GM15510 (cell line): Measurements from ENCODE around the gene PRR36.

Experiments used
- POLR2A ChIP-seq: IDR thresholded peaks from 3 replicates; pipeline ENCODE4 v1.6.1; 2011; ENCODE audit warnings: borderline replicate concordance; ENCODE audit not compliant: insufficient read length; ENCODE audit errors: extremely low read depth

PRR36 gene

DNA sequence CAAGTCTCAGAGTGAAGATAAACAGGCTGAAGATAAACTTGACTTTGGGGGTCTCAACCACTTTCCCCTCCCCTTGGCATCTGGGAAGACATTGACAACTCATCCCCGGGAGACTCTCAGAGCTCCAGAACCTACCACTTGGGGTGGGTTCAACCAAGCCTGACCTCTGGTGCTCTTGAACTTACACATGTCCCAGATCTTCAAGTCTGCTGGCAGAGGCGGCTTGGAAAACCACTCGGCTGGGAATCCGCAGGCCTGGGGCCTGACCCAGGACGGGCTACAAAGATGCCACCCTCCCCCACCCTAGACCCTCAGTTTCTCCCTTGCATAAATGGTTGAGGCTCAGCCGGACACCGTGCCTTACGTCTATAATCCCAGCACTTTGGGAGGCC is 14.6 kb upstream of the PRR36 start:
- no peak for TF ChIP-seq POLR2A

DNA sequence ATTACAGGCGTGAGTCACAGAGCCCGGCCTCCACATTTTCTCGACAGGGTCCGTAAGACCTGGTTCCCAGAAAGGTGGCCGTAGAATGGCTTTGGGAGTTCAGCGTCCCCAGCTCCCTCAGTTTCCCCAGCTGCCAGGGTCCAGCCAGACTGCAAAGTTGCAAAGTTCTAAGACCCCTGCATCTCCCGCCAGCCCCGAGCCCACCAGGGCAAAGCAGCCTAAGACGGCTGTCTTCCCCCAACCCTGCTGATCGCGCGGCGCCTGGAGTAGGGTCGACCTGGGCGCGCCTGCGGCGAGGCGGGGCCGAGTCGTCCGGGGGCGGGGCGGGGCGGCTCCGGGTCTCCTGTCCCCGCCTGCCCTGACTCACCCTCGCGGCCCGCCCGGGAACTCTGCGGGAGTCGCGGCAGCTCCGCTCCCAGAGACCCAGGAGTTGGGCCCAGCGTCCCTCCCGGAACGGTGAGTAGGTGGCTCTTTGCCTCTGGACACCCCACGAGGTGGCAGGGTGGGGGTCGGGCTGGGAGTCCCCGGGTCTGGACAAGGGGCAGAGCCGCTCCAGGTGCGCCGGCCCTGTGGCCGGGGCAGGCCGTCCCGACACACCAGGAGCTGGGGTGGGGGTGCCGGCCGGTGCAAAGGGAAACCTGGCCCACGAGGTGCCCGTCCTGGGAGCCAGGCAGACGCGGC is 14.1 kb upstream of the PRR36 start, which contains the start of gene LRRC8E:
Gene LRRC8E, plus strand, starts transcription at position 366 of the 681 bp plus-strand sequence. CDS start 7,094 bp downstream, outside the sequence.
- TF ChIP-seq POLR2A: no peak

DNA sequence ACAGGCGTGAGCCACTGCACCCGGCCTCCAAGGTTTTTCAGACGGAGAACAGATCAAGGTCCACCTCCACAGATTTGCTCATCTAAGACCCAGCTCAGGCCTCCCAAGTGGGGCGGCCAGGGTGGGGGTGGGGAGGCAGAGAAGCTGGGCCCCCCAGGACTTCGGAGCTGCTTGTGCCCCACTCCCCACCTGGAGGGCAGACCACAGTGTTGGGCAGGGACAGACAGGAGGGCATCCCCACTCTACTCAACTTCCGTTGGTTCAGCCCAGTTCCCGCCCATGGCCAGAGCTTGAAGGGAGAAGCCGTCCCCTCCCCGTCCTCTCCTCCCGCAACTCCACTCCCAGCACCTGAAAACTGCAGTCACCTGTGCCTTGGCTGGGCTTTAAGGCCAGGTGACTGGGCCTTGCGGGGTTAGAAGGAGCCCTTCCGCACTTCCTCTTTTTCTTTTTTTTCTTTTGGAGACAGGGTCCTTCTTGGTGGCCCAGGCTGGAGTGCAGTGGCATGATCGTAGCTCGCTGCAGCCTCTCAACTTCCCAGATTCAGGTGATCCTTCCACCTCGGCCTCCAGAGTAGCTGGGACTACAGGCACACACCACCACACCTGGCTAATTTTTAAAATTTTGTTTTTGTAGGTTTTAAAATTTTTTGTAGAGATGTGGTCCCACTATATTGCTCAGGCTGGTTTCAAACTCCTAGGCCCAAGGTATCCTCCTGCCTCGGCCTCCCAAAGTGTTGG is 13.4 kb upstream of the PRR36 start:
- TF ChIP-seq POLR2A: no peak

DNA sequence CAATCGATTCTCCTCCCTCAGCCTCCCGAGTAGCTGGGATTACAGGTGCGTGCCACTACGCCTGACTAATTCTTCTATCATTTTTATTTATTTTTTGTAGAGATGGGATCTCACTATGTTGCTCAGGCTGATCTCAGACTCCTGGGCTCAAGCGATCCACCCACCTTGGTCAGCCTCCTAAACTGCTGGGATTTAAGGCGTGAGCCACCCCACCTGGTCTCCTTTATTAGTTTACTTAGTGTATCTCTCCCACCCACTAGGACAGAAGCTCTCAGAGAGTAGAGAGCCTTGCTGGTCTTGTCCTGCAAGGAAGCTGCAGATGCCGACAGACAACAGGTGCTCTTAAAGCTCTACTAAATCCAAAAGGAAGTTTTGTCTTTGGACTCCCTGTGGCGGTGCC is 11.6 kb upstream of the PRR36 start:
- TF ChIP-seq POLR2A: no peak

DNA sequence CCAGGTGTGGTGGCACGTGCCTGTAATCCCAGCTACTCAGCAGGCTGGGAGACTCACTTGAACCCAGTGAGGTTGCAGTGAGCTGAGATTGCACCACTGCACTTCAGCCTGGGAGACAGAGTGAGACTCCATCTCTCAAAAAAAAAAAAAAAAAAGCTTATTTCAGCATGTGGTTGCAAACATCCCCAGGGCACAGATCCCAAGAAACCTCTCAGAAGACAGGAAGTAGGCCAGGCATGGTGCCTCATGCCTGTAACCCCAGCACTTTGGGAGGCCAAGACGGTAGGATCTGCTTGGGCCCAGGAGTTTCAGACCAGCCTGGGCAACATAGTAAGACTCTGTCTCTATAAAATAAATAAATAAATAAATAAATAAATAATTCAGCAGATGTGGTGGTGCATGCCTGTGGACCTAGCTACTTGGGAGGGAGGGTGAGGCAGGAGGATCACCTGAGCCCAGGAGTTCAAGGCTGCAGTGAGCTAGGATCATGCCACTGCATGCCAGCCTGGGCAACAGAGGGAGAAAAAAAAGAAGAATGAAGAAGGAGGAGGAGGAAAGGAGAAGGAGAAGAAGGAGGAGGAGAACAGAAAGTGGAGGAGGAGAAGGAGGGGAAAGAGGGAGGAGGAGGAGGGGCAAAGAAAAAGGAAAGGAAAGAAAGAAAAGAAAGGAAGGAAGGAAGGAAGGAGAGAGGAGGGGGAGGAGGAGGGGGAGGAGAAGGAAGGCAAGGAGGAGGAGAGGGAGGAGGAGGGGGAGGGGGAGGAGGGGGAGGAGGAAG is 9.8 kb upstream of the PRR36 start:
- TF ChIP-seq POLR2A: no peak

DNA sequence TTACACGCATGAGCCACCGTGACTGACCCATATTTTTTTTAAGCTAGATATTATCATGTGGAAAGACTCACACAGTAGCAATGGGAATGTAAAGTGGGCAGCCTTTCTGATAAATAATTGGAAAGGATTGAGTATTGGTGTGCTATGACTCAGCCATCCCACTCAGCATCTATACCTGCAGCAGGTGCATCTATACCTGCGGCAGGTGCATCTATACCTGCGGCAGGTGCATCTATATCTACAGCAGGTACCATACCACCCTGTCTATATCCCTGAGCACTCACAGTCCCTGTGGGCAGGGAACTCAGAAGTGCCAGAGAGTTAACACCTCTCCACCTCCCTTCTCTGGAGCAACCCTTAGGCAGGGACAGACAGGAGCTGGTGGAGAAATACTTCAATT is 8.9 kb upstream of the PRR36 start:
- TF ChIP-seq POLR2A: no peak

DNA sequence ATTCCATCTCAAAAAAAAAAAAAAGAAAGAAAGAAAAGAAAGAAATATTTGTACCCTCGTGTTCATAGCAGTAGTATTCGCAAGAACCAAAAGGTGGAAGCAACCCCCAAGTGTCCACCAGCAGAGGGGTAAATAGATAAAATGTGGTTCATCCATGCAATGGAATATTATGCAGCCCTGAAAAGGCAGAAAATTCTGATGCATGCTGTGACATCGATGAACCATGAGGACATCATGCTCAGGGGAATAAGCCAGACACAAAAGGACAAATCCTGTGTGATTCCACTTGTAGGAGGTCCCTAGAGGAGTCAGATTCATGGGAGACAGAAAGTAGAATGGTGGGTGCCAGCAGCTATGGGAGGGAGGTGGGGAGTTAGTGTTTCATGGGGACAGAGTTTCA is 7.7 kb upstream of the PRR36 start:
- no peak for TF ChIP-seq POLR2A

DNA sequence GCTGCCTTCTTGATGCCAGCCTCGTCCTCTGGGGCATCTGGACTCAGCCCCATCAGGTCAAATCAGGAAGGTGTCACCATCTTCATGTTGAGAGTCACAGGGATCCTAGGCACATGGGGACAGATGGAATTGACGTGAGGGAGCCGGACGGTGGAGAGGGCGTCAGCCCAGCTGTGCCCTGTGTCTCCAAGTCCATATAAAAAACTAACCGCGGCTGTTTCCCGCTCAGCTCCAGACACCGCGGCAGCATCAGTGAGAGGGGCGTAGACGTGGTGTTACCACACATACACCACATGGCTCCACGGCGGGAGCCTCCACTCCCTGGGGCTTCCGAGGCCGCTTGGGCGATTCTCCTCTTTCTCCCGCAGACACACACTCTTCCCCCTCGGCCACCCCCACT is 5.6 kb upstream of the PRR36 start:
- TF ChIP-seq POLR2A: no peak

DNA sequence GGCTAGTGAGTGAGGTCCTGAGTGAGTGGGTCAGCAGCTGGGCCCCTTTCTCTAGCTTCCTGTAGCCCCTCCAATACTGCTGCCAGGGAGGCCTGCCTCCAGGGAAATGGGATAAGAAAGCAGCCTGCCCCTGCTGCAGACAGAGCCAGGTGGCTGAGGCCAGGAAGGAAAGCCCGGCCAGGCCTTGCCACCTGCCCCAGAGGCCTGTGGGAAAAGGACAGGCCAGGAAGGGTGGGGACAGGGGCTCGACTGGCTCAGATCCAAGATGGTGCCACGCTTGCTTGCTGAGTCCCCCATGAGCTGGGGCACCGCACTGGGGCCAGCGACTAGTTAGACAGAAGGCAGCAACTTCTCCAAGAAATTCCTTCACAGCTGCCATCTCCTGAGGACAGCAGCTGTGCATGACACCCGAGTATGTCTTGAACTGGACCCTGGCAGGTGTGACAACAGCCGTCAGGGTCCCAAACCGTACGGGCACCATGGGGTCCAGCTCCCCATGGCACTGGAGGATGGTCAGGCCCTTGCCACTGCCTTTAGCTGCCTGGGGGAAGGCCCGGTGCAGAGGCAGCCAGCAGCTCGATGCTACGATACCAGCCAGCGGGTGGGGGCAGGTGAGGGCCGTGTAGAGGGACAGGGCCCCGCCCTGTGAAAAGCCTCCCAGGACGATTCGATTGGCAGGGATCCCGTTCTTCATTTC is 5.1 kb upstream of the PRR36 start:
- TF ChIP-seq POLR2A: no peak

DNA sequence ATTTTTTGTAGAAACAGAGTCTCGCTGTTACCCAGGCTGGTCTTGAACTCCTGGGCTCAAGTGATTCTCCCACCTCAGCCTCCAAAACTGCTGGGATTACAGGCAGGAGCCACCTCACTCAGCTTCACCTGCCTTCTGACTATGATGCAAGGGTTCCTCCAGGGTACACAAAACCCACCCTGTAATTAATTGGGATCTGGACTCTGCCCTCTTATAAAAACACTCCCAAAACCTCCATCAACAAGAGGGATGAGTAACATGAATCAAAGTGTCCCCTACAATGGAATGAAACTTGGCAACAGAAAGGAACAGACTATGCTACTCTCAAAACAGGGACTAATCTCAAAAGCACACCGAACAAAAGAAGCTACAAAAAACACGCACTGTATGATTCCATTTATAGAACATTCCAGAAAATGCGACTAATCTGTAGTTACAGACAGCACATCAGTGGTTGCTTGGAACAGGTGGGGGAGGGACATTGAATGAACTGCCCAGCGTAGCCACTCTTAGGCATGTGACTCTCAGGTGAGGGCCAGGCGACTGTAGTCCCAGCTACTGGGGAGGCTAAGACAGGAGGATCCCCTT is 3.2 kb upstream of the PRR36 start:
- no peak for TF ChIP-seq POLR2A

DNA sequence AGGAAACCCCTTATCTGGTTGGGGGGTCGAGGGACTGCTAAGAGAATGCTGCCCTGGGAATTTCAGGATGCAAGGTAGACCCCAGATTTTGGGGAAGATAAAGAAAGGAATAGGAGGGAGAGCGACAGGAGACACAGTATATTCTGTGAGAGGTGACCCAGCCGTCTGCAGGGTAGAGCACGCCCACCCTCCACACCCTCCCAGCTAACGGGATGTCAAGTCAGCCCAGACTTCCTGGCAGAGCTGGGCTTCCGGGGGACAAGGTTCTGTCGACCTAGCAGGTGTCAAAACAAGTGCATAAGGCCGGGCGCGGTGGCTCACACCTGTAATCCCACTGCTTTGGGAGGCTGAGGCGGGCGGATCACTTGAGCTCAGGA is 695 bp upstream of the PRR36 start:
- TF ChIP-seq POLR2A: no peak

DNA sequence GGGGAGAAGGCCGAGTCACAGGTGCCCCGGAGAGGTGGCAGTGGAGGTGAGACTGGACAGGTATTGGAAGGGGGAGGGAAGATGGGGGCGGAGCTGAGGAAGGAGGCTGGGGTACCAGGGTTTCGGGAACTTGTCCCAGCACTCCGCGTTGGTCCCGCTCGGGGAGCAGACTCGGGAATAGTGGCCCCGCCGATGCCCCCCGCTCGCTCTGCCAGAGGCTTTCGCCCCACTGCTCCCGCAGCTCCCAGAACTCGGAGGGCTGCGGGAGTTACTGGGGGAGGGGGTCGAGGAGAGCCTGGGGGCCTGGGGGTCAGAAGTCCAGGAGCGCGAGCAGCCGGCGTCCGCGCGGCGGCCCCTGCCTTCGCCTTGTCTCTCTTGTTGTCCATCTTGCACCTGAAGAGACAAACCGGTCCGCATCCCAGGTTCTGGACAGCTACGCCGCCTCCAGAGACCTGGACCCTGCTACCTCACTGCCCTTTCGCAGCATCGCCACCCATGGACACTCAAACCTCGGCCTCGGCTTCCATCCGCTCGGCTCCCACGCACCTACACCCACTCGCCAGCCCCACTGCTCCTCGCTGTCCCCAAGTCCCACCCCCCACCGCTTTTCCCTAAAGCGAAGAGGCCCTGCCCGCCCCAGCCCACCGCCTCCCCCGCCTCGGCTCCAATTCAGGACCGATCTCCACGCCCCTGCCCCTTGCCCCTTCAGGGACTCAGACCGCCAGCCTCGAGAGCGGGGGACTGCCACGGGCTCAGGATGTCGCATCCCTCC is 700 bp downstream of the PRR36 start:
- TF ChIP-seq POLR2A: no peak

DNA sequence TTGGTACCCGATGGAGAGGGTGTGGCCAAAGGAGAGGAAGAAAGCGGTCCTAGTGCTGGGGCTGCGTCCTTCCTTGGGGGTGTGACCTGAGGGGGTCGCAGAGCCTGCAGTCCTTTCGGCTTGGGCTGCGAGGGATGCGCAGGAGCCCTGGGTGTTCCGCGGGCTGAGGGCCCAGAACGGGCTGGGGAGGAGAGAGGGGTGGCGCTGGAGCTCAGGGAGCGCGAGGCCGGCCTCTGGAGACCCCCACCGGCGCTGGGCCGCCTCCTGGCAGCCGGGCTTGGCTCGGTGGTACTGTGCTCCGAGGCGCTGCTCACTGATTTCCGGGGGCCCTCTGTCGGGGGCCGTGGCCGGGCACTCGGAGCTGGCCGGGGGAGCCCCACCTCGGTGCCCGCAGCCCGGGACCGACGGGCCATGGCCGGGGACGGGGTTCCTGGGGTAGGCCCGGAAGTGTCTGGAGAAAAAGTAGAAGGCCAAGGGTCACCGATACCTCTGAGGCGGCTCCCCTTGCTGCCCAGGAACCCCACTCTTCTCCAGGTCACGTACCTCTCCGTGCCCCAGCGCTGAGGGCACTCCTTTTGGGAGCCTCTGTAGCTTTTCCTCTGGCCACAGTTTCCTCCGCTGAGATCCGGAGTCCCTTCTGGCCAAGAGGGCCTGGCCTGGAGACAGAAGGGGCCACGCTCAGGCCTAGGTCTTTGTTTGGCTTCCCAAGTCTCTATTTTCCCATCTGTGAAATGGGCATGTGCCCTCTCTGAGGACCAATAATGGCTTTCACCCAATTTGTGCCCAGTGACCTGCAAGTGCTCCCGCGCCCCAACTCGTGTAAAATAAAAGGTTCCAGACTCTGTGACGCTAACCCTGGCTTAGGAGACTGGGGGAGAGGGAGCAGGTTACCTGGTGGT is 1.6 kb downstream of the PRR36 start:
- TF ChIP-seq POLR2A: no peak
